B cell (primary cell): ENCODE measurements around the gene FARP2. TPM values are rescaled to one million over a fixed set of nuclear protein-coding genes. Genes with fewer than 3 reads are reported as not detected.
A peak's percentile ranks its signal among the peaks of the same experiment; 100 is the strongest.

Source experiments
- ATAC-seq: fragments of 200-7000 bp; cut with Tn5 transposase; one replicate; pipeline ENCODE4 v1.10.0; 2021; ENCODE audit warnings: low read depth, mild to moderate bottlenecking, moderate number of reproducible peaks, moderate library complexity
- CTCF ChIA-PET: fragments of 350-600 bp; sonication (Branson Sonifier 250); formaldehyde crosslinking; loops from one replicate; lab custom pipeline; 2021; ENCODE audit warnings: antibody characterized with exemption, inconsistent platforms; lab: Charles Lee
- POLR2A ChIA-PET: fragments of 350-600 bp; sonication (Branson Sonifier 250); formaldehyde crosslinking; loops from one replicate; lab custom pipeline; 2021; ENCODE audit warnings: antibody characterized with exemption; lab: Charles Lee
- DNase-seq: peaks from one replicate; pipeline ENCODE4 v3.0.0; 2013
- H2AFZ ChIP-seq: 2 replicates; pipeline ENCODE4 v1.6.1; 2012; ENCODE audit warnings: mild to moderate bottlenecking, low read depth, low read length; ENCODE audit not compliant: insufficient read depth, poor library complexity, severe bottlenecking
- H3K27ac ChIP-seq, 2 donors: 1 replicate in 1 of 2; 2 replicates in 1 of 2; pipeline ENCODE4 v1.5.1; 2012 to 2013; ENCODE audit warnings: low read length in 2 of 2, mild to moderate bottlenecking in 2 of 2, moderate library complexity in 1 of 2
- H3K27me3 ChIP-seq, 4 experiments: fragments of 200-600 bp in 1 of 4; sonication (generic) in 1 of 4; replicated peaks in 1 of 4; 1 replicate in 2 of 4; 2 replicates in 2 of 4; pipeline versions ENCODE4 v1.6.1 to v1.7.0; 2013 to 2016; ENCODE audit warnings: low read length in 3 of 4, mild to moderate bottlenecking in 2 of 4, mixed read lengths in 1 of 4, moderate library complexity in 1 of 4; ENCODE audit not compliant: insufficient read depth in 4 of 4, control insufficient read depth in 3 of 4; ENCODE audit errors: control extremely low read depth in 1 of 4
- H3K36me3 ChIP-seq, 2 experiments: replicated peaks in 1 of 2; 1 replicate in 1 of 2; 2 replicates in 1 of 2; pipeline versions ENCODE4 v1.6.1 to v1.7.1; 2013; ENCODE audit warnings: low read length in 1 of 2; ENCODE audit not compliant: insufficient read depth in 2 of 2, control insufficient read depth in 1 of 2; ENCODE audit errors: control extremely low read depth in 1 of 2, extremely low read depth in 1 of 2
- H3K4me1 ChIP-seq, 2 donors: fragments of 200-600 bp in 1 of 2; sonication (generic) in 1 of 2; 1 replicate in 1 of 2; 2 replicates in 1 of 2; pipeline versions ENCODE4 v1.5.1 to v1.6.1; 2013 to 2017; ENCODE audit warnings: low read length in 2 of 2; ENCODE audit not compliant: control insufficient read depth in 2 of 2, insufficient read depth in 2 of 2
- H3K4me2 ChIP-seq: replicated peaks from 2 replicates; pipeline ENCODE3; 2012; ENCODE audit warnings: mild to moderate bottlenecking, low read depth, low read length; ENCODE audit not compliant: poor library complexity, severe bottlenecking
- H3K4me3 ChIP-seq, 5 experiments: fragments of 200-600 bp in 1 of 5; sonication (generic) in 1 of 5; 1 replicate in 3 of 5; 2 replicates in 2 of 5; pipeline versions ENCODE4 v1.5.1 to v1.7.0; 2011 to 2016; ENCODE audit warnings: low read length in 4 of 5, mild to moderate bottlenecking in 4 of 5, low read depth in 2 of 5, control low read depth in 1 of 5, moderate library complexity in 1 of 5; ENCODE audit not compliant: insufficient read depth in 1 of 5; ENCODE audit errors: control extremely low read depth in 1 of 5, extremely low read depth in 1 of 5
- H3K79me2 ChIP-seq: fragments of 200-600 bp; sonication (generic); one replicate; pipeline ENCODE4 v1.6.0; 2016; ENCODE audit warnings: low read length; ENCODE audit not compliant: control insufficient read depth, insufficient read depth
- H3K9ac ChIP-seq: fragments of 200-600 bp; sonication (generic); 2 replicates; pipeline ENCODE4 v1.6.1; 2017; ENCODE audit warnings: mild to moderate bottlenecking, low read length, moderate library complexity
- H3K9me3 ChIP-seq, 3 donors: one replicate each; pipeline versions ENCODE4 v1.6.1 to v1.7.1; 2013; ENCODE audit warnings: low read length in 2 of 3; ENCODE audit not compliant: control insufficient read depth in 2 of 3, insufficient read depth in 1 of 3; ENCODE audit errors: control extremely low read depth in 1 of 3
- H4K20me1 ChIP-seq: 2 replicates; pipeline ENCODE4 v1.6.0; 2012; ENCODE audit warnings: mild to moderate bottlenecking, low read length; ENCODE audit not compliant: insufficient read depth, control insufficient read depth, poor library complexity, severe bottlenecking
- H3K27ac Mint-ChIP-seq: one replicate; pipeline ENCODE4 v1.8.0; 2021; ENCODE audit warnings: mixed read lengths
- H3K27me3 Mint-ChIP-seq: one replicate; pipeline ENCODE4 v1.8.0; 2021; ENCODE audit warnings: mixed read lengths
- H3K4me1 Mint-ChIP-seq: one replicate; pipeline ENCODE4 v1.8.0; 2021; ENCODE audit warnings: mixed read lengths
- H3K4me3 Mint-ChIP-seq: one replicate; pipeline ENCODE4 v1.8.0; 2021; ENCODE audit warnings: mixed read lengths
- H3K9me3 Mint-ChIP-seq: one replicate; pipeline ENCODE4 v1.8.0; 2022; ENCODE audit warnings: mixed read lengths; ENCODE audit not compliant: insufficient read depth
- CTCF ChIP-seq: fragments of 200-600 bp; IDR thresholded peaks from one replicate; pipeline ENCODE4 v1.8.0; 2022; ENCODE audit warnings: antibody characterized with exemption, mild to moderate bottlenecking
- EZH2 ChIP-seq: IDR thresholded peaks from 2 replicates; pipeline ENCODE4 v1.6.1; 2012; ENCODE audit warnings: borderline replicate concordance, low read depth, mild to moderate bottlenecking, moderate library complexity, low read length; ENCODE audit not compliant: insufficient read depth, poor library complexity, severe bottlenecking
- WGBS: methylation state at CpG from one replicate; pipeline ENCODE4 v1.1.5; 2013; ENCODE audit warnings: missing lambda C conversion rate; ENCODE audit not compliant: insufficient coverage; 5-methylcytosine and 5-hydroxymethylcytosine counted together
- intact Hi-C: fragments of 100-400 bp; cut with micrococcal nuclease; formaldehyde crosslinking; loops from one replicate; pipeline ENCODE4 v1.10.0; 2022
- polyA plus RNA-seq: library from polyadenylated mRNA; depleted of rRNA; stranded (reverse); fragments of >200 nt; gene quantifications from 2 replicates; pipeline ENCODE4 v1.2.3, GENCODE V29; 2012
- total RNA-seq, 2 donors: library from RNA; stranded (reverse); fragments of 120-200 nt in 1 of 2; gene quantifications; 1 replicate in 1 of 2; 2 replicates in 1 of 2; pipeline versions ENCODE4 v1.2.3 to v1.2.4, GENCODE V29; 2013 to 2022

The FARP2 gene
- total and polyA plus RNA-seq, 2 donors (not counting 1 experiment from before 2014, with no cell fraction given) = 37.1 to 114 TPM

DNA sequence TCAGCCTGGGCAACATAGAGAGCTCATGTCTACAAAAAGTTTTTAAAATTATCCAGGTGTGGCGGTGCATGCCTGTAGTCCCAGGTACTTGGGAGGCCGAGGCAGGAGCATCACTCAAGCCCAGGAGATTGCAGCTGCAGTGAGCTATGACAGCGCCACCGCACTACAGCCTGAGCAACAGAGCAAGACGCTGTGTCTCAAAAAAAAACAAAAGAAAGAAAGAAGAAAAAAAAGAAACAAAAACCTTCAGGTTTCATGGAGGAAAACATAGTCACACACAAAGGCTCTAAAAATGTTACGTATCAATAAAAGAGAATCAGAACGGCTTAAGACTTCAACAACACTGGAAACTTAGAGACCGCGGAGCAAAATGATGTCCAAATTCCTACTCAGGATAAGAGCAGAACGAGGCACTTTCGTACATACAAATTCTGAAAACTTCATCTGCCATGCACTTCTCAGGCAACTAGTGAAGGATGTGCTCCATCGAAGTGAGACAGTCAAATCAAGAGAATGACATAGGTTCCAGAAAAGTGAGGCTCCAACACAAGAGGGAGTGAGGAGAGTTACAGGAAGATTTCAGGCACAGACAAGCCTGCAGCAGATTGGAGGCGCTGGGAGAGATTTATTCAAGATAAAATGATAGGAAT lies 45.0 kb upstream of the FARP2 start:
- Mint-ChIP-seq H3K4me3 (peak overlapping the region; percentile 68), H3K27me3 (no peaks in the 10 kb centered on the region), H3K27ac (peak overlapping the region; percentile 68), H3K4me1 (peaks cover 63% of the 10 kb centered on the region), H3K9me3 (no peaks in the 10 kb centered on the region)
- DNase-seq = peak; percentile 46
- peak overlapping the region; percentile 50 for H3K4me2 ChIP-seq
- H3K27ac ChIP-seq = peak overlapping the region in 1 of 2 donors; percentile 79
- peaks cover 37 to 40% of the 10 kb centered on the region in 2 donors for H3K4me1 ChIP-seq
- no peak overlapping the region for H2AFZ ChIP-seq
- H3K4me3 ChIP-seq = peak overlapping the region in 1 of 5 experiments; percentile 12
- no peak for ATAC-seq
- CTCF ChIA-PET = interaction anchor here (0.6 kb wide), 1 partner anchor 202 kb away, joined by 4 read pairs; no protein-coding TSS in a partner anchor
- no peak for TF ChIP-seq CTCF
- TF ChIP-seq EZH2 = no peak
- H3K9ac ChIP-seq = no peak overlapping the region
- H3K9me3 ChIP-seq = no peaks in the 10 kb centered on the region
- POLR2A ChIA-PET = interaction anchor here (1.1 kb wide), 1 partner anchor 25 kb away, joined by 3 read pairs; no protein-coding TSS in a partner anchor
- no peaks in the 10 kb centered on the region for H3K36me3 ChIP-seq
- H4K20me1 ChIP-seq = peaks cover 47% of the 10 kb centered on the region
- peaks cover 79% of the 10 kb centered on the region for H3K79me2 ChIP-seq
- intact Hi-C loops = no loop called here
- H3K27me3 ChIP-seq = no peaks in the 10 kb centered on the region
- 47% methylated on average over 9 of the region's 13 CpGs for WGBS

DNA sequence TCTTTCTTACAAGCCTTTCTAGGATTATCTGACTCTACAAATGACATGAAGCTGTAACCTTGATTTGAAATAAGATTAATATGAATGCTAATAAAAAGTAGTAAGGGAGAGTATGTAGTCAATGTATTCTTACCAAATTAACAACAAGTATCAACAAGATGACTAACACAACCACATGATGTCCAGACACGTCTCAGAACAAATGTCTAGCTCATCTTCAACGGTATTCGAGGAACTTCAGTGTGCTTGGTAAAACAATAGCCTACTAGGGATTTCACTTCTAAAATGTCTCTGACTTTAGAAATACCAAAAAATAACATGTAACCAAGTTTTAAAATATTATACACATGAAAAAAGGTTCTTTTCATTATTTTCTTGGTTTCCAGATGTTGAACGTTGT lies 44.0 kb upstream of the FARP2 start:
- H4K20me1 ChIP-seq = peaks cover 43% of the 10 kb centered on the region
- no peak overlapping the region for H3K4me2 ChIP-seq
- ChIA-PET POLR2A (no interaction called here), CTCF (interaction anchor here (0.7 kb wide), 1 partner anchor 41 kb away, joined by 3 read pairs; no protein-coding TSS in a partner anchor)
- H3K4me3 Mint-ChIP-seq = peak overlapping the region; percentile 23
- H2AFZ ChIP-seq = no peak overlapping the region
- H3K27me3 Mint-ChIP-seq = no peaks in the 10 kb centered on the region
- no peaks in the 10 kb centered on the region for H3K9me3 Mint-ChIP-seq
- no peaks in the 10 kb centered on the region for H3K36me3 ChIP-seq
- peaks cover 70% of the 10 kb centered on the region for H3K4me1 Mint-ChIP-seq
- H3K27ac ChIP-seq = no peak overlapping the region
- WGBS = 60% methylated on average over 1 of the region's 4 CpGs
- DNase-seq (no peak), ATAC-seq (no peak)
- H3K79me2 ChIP-seq = peaks cover 80% of the 10 kb centered on the region
- H3K9ac ChIP-seq = no peak overlapping the region
- H3K4me1 ChIP-seq = peaks cover 44 to 46% of the 10 kb centered on the region in 2 donors
- no peaks in the 10 kb centered on the region for H3K27me3 ChIP-seq
- no peak for TF ChIP-seq CTCF
- intact Hi-C loops = no loop called here
- no peak overlapping the region for H3K4me3 ChIP-seq
- H3K9me3 ChIP-seq = no peaks in the 10 kb centered on the region
- no peak overlapping the region for H3K27ac Mint-ChIP-seq
